ENCODE measurements around the gene CLDN1. TPM values are rescaled to one million over a fixed set of nuclear protein-coding genes. Genes with fewer than 3 reads are reported as not detected.

CLDN1 gene
- total and polyA plus RNA-seq, 2 of the 8 experiments (the other 6 are each of a cell fraction or from before 2014, with no cell fraction given): 3.1 to 6.1 TPM

GRCh38 chr3:190337301-190337700 is 15.1 kb upstream of the CLDN1 start:
- no peak overlapping the region for H3K27ac ChIP-seq (ENCODE audit: low read depth, low read length)
- no peak overlapping the region for H4K5ac ChIP-seq (ENCODE audit: insufficient read length, low read depth, low read length)
- H3K9me3 ChIP-seq (ENCODE audit: insufficient read depth in 2 of 2, low read depth in 1 of 2, low read length in 1 of 2): no peaks in the 10 kb centered on the region
- H2BK120ac ChIP-seq (replicated peaks; ENCODE audit: low read depth, low read length): no peak overlapping the region
- no peaks in the 10 kb centered on the region for H3K79me1 ChIP-seq (ENCODE audit: low read depth, low read length)
- no peak overlapping the region for H4K8ac ChIP-seq (ENCODE audit: extremely low read depth, insufficient read depth, low read length)
- H3K79me2 ChIP-seq (ENCODE audit: control insufficient read depth in 1 of 2, insufficient read depth in 2 of 2, low read length in 2 of 2): no peaks in the 10 kb centered on the region
- H2BK15ac ChIP-seq (ENCODE audit: low read length): no peak overlapping the region
- no peaks in the 10 kb centered on the region for H3K36me3 ChIP-seq (ENCODE audit: control insufficient read depth in 2 of 4, insufficient read depth in 4 of 4, low read length in 3 of 4)
- no peaks in the 10 kb centered on the region for H3K4me1 ChIP-seq (replicated peaks in 1 of 4; ENCODE audit: control insufficient read depth in 3 of 4, insufficient read depth in 4 of 4, low read length in 3 of 4)
- CTCF ChIA-PET (ENCODE audit: partially characterized antibody): interaction anchor here (0.8 to 7.7 kb wide), 6 partner anchors 9 to 378 kb away, joined by 3 to 36 read pairs (median 4); partner anchors contain the start of gene CLDN1
- no peak overlapping the region for H2BK12ac ChIP-seq (ENCODE audit: low read depth, low read length)
- no peak overlapping the region for H2AFZ ChIP-seq (ENCODE audit: low read length)
- H4K20me1 ChIP-seq (replicated peaks in 1 of 2; ENCODE audit: control insufficient read depth in 1 of 2, insufficient read depth in 2 of 2, low read length in 2 of 2): no peaks in the 10 kb centered on the region
- H3K56ac ChIP-seq (replicated peaks; ENCODE audit: insufficient read length, low read depth, low read length): no peak overlapping the region
- no peak overlapping the region for H4K91ac ChIP-seq (replicated peaks; ENCODE audit: insufficient read length, low read length)
- H3K23me2 ChIP-seq (ENCODE audit: low read depth, low read length): no peaks in the 10 kb centered on the region
- no peak overlapping the region for H3K4me2 ChIP-seq (ENCODE audit: insufficient read depth in 1 of 2, low read depth in 2 of 2, low read length in 2 of 2)
- no peak overlapping the region for H3K14ac ChIP-seq (ENCODE audit: insufficient read length)
- H3K18ac ChIP-seq (ENCODE audit: extremely low read depth, low read length): no peak overlapping the region
- H2BK20ac ChIP-seq (ENCODE audit: low read length): no peak overlapping the region
- no peak overlapping the region for H3K23ac ChIP-seq (ENCODE audit: insufficient read length)
- H3K4me3 ChIP-seq (ENCODE audit: extremely low read depth in 1 of 4, insufficient read depth in 2 of 4, low read depth in 3 of 4, low read length in 4 of 4): no peak overlapping the region
- no peak overlapping the region for H3K9ac ChIP-seq (replicated peaks in 1 of 4; ENCODE audit: extremely low read depth in 1 of 4, low read depth in 3 of 4, low read length in 3 of 4)
- no peak overlapping the region for H2AK5ac ChIP-seq (ENCODE audit: low read depth, low read length)
- H3K4ac ChIP-seq (replicated peaks; ENCODE audit: insufficient read length, low read depth, low read length): no peak overlapping the region
- H3K27me3 ChIP-seq (replicated peaks in 1 of 4; ENCODE audit: control insufficient read depth in 3 of 4, extremely low read depth in 1 of 4, insufficient read depth in 3 of 4, low read length in 3 of 4): no peaks in the 10 kb centered on the region
- DNase-seq (ENCODE audit: low read depth in 1 of 2, low spot score in 2 of 2): no peak
- H2BK5ac ChIP-seq (ENCODE audit: low read depth, low read length): no peak overlapping the region
- WGBS, 2 experiments (ENCODE audit: extremely low coverage in 1 of 2, insufficient coverage in 1 of 2, insufficient read length in 1 of 2, insufficient replicate concordance in 2 of 2, low coverage in 1 of 2, low lambda C conversion rate in 2 of 2, missing lambda C conversion rate in 1 of 2): 89% methylated on average over 5 of the region's 5 CpGs; no CpG with 5 or more reads in 1 of the 2 experiments
- POLR2A ChIA-PET (ENCODE audit: partially characterized antibody): no interaction called here
- no peak for FAIRE-seq
- no peak for TF ChIP-seq SP1 (IDR thresholded peaks at IDR 0.05; ENCODE audit: low read depth, low read length)

Measured in H1 (cell line).